SH-SY5Y (cell line): ENCODE data around the gene SLC38A8.

Experiments used
- GATA2 ChIP-seq: IDR thresholded peaks from 2 replicates; pipeline ENCODE4 v1.6.1; 2011; ENCODE audit warnings: mild to moderate bottlenecking, low read depth, low read length
- GATA3 ChIP-seq: IDR thresholded peaks from 2 replicates; pipeline ENCODE4 v1.6.1; 2011; ENCODE audit warnings: low read depth, mild to moderate bottlenecking, low read length, moderate library complexity

Gene SLC38A8

DNA sequence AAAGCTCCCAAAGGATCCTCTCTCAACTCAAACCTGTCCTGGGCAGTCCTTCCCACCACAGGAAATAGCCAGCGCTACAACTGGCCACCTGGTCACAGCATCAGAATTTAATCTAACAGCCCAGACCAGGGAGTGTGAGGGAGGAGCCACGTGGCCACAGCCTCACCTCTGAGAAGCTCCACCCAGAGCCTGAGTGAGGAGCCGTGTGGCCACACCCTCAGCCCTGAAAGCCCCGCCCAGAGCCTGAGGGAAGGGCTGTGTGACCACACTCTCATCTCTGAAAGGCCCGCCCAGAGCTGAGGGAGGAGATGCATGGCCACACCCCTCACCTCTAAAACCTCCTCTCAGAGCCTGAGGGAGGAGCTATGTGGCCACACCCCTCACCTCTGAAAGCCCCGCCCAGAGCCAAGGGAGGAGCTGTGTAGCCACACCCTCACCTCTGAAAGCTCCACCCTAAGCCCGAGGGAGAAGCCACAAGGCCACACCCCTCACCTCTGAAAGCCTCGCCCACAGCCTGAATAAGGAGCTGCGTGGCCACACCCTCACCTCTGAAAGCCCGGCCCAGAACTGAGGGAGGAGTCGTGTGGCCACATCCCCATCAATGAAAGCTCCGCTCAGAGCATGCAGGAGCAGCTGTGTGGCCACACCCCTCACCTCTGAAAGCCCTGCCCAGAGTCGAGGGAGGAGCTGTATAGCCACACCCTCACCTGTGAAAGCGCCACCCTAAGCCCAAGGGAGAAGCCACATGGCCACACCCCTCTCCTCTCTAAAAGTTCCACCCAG lies 28.6 kb downstream of the SLC38A8 start:
- no peak for TF ChIP-seq GATA2
- no peak for TF ChIP-seq GATA3

DNA sequence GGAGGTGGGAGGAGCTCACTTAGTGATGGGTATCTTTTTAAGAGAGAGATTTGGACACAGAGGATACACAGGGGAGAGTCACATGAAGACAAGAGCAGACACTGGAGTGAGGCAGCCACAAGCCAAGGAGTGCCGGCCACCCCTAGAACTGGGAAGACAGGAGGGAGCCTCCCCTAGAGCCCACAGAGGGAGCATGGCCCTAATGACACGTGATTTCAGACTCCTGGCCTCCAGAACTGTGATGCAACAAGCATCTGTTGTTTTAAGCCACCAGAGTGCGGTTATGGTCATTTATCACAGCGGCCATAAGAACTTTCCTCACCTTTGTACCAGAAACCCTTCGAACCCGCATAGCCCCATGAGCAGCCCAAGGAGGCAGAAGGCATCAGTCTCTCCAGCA lies 33.3 kb downstream of the SLC38A8 start:
- TF ChIP-seq GATA3 (no peak), GATA2 (no peak)

GRCh38 chr16:84007965-84008364 lies 34.6 kb downstream of the SLC38A8 start:
- no peak for TF ChIP-seq GATA3
- TF ChIP-seq GATA2: no peak

DNA sequence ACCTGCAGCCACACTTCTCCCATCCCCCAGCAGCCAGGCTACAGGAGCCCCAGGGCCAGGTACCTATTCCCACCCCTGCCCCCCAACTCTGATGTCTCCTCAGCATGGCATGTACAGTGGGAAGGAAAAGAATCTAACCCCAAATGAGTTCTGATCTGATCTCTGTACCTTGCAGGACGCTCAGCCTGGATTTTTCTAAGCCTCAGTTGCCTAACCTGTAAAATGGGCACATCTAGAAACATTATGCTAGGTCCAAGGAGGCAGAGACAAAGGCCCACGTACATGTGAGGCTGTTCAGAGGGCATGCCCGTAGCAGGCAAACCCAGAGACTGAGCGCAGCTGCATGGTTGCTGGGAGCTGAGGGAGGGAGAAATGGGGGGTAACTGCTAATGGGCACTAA lies 35.1 kb downstream of the SLC38A8 start:
- TF ChIP-seq GATA3 (no peak), GATA2 (no peak)

DNA sequence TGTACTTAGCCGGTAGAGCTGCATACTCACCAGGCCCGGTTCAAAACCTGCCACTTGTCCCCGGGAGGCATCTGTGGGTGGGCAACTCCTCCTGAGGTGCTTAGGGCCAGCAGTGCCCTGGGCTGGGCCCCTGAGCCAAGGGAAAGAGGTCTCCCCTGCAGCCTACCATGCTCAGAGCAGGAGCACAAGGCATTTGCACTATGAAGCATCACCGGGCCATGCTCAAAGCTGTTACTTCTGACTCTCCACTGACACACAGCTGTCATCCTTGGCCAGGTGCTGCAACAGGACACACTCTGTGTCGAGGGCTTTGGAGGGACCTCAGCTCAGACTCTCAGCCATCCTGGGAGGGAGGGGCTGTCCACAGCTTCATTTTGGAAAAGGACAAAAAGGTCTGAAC lies 37.2 kb downstream of the SLC38A8 start:
- TF ChIP-seq GATA2 (no peak), GATA3 (no peak)

- no peak for TF ChIP-seq GATA3
- TF ChIP-seq GATA2: no peak
Measured at GRCh38 chr16:84004442-84004841, 38.2 kb downstream of the SLC38A8 start.

- TF ChIP-seq GATA2: no peak
- no peak for TF ChIP-seq GATA3
Measured at GRCh38 chr16:84003038-84003437, 39.6 kb downstream of the SLC38A8 start.

GRCh38 chr16:84001726-84002125 lies 40.9 kb downstream of the SLC38A8 start:
- TF ChIP-seq GATA3 (no peak), GATA2 (no peak)

DNA sequence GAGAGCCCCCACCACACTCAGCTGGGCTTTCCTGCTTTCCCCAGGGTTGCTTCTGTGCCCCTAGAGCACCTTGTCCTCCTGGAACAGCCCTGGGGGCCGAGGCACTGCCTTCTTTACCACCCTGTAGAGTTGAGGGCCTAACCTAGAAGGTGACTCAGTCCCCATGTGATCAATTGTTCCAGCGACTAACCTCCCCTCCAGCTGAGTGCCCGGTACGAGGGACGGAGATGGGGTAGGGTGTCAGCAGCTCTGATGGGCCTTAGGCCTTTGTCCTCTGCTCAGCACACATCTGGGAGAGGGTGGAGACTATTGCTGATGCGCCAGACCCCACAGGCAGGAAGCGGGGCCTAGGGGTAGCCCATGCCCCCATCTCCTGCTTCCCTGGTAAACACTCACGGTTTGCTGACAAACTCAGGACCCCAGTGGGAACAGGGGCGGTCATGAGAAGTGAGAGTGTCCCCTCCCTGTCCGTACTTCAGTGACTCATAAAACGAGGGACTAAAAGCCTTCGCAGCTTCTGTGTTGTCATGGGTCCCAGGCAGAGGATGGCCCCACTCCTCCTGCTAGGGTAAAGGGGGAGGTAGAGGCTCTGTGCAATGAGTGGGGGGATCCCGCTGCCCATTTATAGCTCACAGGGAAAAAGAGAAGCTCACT lies 41.5 kb downstream of the SLC38A8 start:
- TF ChIP-seq GATA2: no peak
- no peak for TF ChIP-seq GATA3

GRCh38 chr16:83998091-83998490 lies 44.5 kb downstream of the SLC38A8 start:
- TF ChIP-seq GATA2 (no peak), GATA3 (no peak)

GRCh38 chr16:83996481-83997252 lies 45.9 kb downstream of the SLC38A8 start:
- TF ChIP-seq GATA3 (no peak), GATA2 (no peak)

GRCh38 chr16:83995754-83996153 lies 46.8 kb downstream of the SLC38A8 start:
- TF ChIP-seq GATA3 (no peak), GATA2 (no peak)

DNA sequence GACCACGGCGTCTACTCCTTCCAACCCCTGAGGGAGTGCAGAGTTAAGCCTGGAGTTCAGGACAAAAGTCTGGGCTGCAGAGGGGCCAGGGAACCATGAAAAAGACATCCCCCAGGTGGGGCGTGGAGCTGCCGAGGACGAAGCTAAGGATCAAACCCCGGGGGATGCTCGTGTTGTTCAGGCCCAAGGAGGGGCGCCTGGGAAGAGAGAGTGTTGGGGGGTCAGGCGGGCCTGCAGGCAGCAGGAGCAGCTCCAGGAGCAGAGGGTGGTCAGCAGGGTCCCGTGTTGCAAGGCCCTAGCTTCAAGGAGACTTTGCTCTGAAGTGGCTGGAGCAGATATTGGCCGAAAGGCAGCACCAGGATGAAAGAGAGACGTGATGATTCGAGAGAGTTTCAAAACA lies 47.9 kb downstream of the SLC38A8 start:
- TF ChIP-seq GATA3 (no peak), GATA2 (no peak)

- TF ChIP-seq GATA3: no peak
- TF ChIP-seq GATA2: no peak
Measured at GRCh38 chr16:83994087-83994486, 48.5 kb downstream of the SLC38A8 start.
